Liver (tissue), 9 donors: ENCODE measurements around the gene FHIP2A. TPM values are rescaled to one million over a fixed set of nuclear protein-coding genes. Genes with fewer than 3 reads are reported as not detected.

Experiments
- DNase-seq: peaks from one replicate; pipeline ENCODE4 v3.0.0-alpha.2; 2017; ENCODE audit warnings: low spot score
- H3K27ac ChIP-seq, 2 donors: one replicate each; pipeline ENCODE4 v1.7.0; 2013; ENCODE audit warnings: inconsistent platforms in 2 of 2, low read length in 2 of 2, control low read depth in 1 of 2, low read depth in 1 of 2, mild to moderate bottlenecking in 1 of 2
- H3K27me3 ChIP-seq, 4 donors: one replicate each; pipeline versions ENCODE4 v1.6.1 to v1.7.0; 2013; ENCODE audit warnings: low read length in 3 of 4, inconsistent platforms in 1 of 4, mild to moderate bottlenecking in 1 of 4, moderate library complexity in 1 of 4; ENCODE audit not compliant: control insufficient read depth in 4 of 4, insufficient read depth in 4 of 4
- H3K36me3 ChIP-seq, 4 donors: one replicate each; pipeline versions ENCODE4 v1.6.1 to v1.7.0; 2013; ENCODE audit warnings: low read length in 3 of 4, mild to moderate bottlenecking in 3 of 4, low read depth in 1 of 4, moderate library complexity in 1 of 4; ENCODE audit not compliant: control insufficient read depth in 4 of 4, insufficient read depth in 3 of 4
- H3K4me1 ChIP-seq, 4 donors: one replicate each; pipeline versions ENCODE4 v1.6.1 to v1.7.0; 2013; ENCODE audit warnings: low read length in 3 of 4, mild to moderate bottlenecking in 3 of 4, moderate library complexity in 1 of 4; ENCODE audit not compliant: control insufficient read depth in 4 of 4, insufficient read depth in 4 of 4
- H3K4me3 ChIP-seq, 3 donors: one replicate each; pipeline versions ENCODE4 v1.6.1 to v1.7.0; 2013; ENCODE audit warnings: low read length in 3 of 3, control low read depth in 1 of 3, low read depth in 1 of 3, mild to moderate bottlenecking in 1 of 3
- H3K9ac ChIP-seq, 2 donors: one replicate each; pipeline ENCODE4 v1.7.0; 2013; ENCODE audit warnings: low read length in 2 of 2, mild to moderate bottlenecking in 2 of 2, moderate library complexity in 2 of 2, control low read depth in 1 of 2, low read depth in 1 of 2
- H3K9me3 ChIP-seq, 4 donors: one replicate each; pipeline versions ENCODE4 v1.6.1 to v1.7.0; 2013; ENCODE audit warnings: low read length in 3 of 4; ENCODE audit not compliant: control insufficient read depth in 4 of 4
- EGR1 ChIP-seq, 2 donors: IDR thresholded peaks; 2 replicates each; pipeline ENCODE4 v1.6.1; 2016 to 2018; ENCODE audit warnings: antibody characterized with exemption in 2 of 2, low read depth in 2 of 2
- FOXA2 ChIP-seq: IDR thresholded peaks from 2 replicates; pipeline ENCODE4 v1.6.1; 2016; ENCODE audit warnings: antibody characterized with exemption
- GABPA ChIP-seq, 2 donors: IDR thresholded peaks in 1 of 2; conservative IDR thresholded peaks in 1 of 2; 2 replicates each; pipeline ENCODE4 v1.6.1; 2016; ENCODE audit warnings: antibody characterized with exemption in 2 of 2, mild to moderate bottlenecking in 1 of 2, moderate library complexity in 1 of 2
- HNF4A ChIP-seq, 2 donors: conservative IDR thresholded peaks; 2 replicates each; pipeline ENCODE4 v1.6.1; 2016; ENCODE audit warnings: antibody characterized with exemption in 2 of 2, mild to moderate bottlenecking in 2 of 2
- JUND ChIP-seq, 2 donors: IDR thresholded peaks; 2 replicates each; pipeline ENCODE4 v1.6.1; 2016; ENCODE audit warnings: antibody characterized with exemption in 2 of 2
- NR2F2 ChIP-seq: IDR thresholded peaks from 2 replicates; pipeline ENCODE4 v1.6.1; 2016; ENCODE audit warnings: antibody characterized with exemption
- RAD21 ChIP-seq, 2 donors: IDR thresholded peaks; 2 replicates each; pipeline ENCODE4 v1.6.1; 2016; ENCODE audit warnings: antibody characterized with exemption in 2 of 2, mild to moderate bottlenecking in 2 of 2
- RXRA ChIP-seq, 2 donors: IDR thresholded peaks; 2 replicates each; pipeline ENCODE4 v1.6.1; 2017 to 2018; ENCODE audit warnings: antibody characterized with exemption in 2 of 2, mild to moderate bottlenecking in 1 of 2
- SP1 ChIP-seq: IDR thresholded peaks from 2 replicates; pipeline ENCODE4 v1.6.1; 2018; ENCODE audit warnings: antibody characterized with exemption, mild to moderate bottlenecking
- TAF1 ChIP-seq: conservative IDR thresholded peaks from 2 replicates; pipeline ENCODE4 v1.6.1; 2016; ENCODE audit warnings: antibody characterized with exemption, mild to moderate bottlenecking
- YY1 ChIP-seq: IDR thresholded peaks from 2 replicates; pipeline ENCODE4 v1.6.1; 2016; ENCODE audit warnings: antibody characterized with exemption, mild to moderate bottlenecking
- WGBS: extraction: QIAGEN DNeasy Blood & Tissue Kit; methylation state at CpG from one replicate; pipeline ENCODE4 v1.1.7; 2013; 5-methylcytosine and 5-hydroxymethylcytosine counted together
- polyA plus RNA-seq, 2 donors: library from polyadenylated mRNA; stranded (reverse) in 1 of 2; unstranded in 1 of 2; fragments of 200-250 nt in 1 of 2; fragments of >200 nt in 1 of 2; fragmentation: Nextera tagmentation in 1 of 2; extraction: Ambion mirVana in 1 of 2; gene quantifications; one replicate each; pipeline versions ENCODE4 v1.2.1 to v1.2.3, GENCODE V29; 2013 to 2015
- total RNA-seq, 2 donors: library from RNA; depleted of rRNA; stranded (reverse); fragments of >200 nt; gene quantifications; one replicate each; pipeline ENCODE4 v1.2.3, GENCODE V29; 2014
- TF ChIP-seq, protein P1 (sequence below): IDR thresholded peaks from 2 replicates; pipeline ENCODE4 v1.6.1; 2016; ENCODE audit warnings: antibody characterized with exemption, mild to moderate bottlenecking
- TF ChIP-seq, protein P2 (sequence below): fragments of 150-350 bp; IDR thresholded peaks from 2 replicates; pipeline ENCODE4 v1.5.1; 2017; ENCODE audit warnings: improper control_type of control experiment, low read depth, low read length; ENCODE audit not compliant: missing input control
- TF ChIP-seq, protein P3 (sequence below): IDR thresholded peaks from 2 replicates; pipeline ENCODE4 v1.6.1; 2016; ENCODE audit warnings: antibody characterized with exemption
- TF ChIP-seq, protein P4 (sequence below): IDR thresholded peaks from 2 replicates; pipeline ENCODE4 v1.6.1; 2016; ENCODE audit warnings: antibody characterized with exemption
- donor health status: healthy.
- donor health status: healthy.
- donor health status: healthy.
- donor health status: healthy.
- donor health status: healthy.

FHIP2A gene, protein sequence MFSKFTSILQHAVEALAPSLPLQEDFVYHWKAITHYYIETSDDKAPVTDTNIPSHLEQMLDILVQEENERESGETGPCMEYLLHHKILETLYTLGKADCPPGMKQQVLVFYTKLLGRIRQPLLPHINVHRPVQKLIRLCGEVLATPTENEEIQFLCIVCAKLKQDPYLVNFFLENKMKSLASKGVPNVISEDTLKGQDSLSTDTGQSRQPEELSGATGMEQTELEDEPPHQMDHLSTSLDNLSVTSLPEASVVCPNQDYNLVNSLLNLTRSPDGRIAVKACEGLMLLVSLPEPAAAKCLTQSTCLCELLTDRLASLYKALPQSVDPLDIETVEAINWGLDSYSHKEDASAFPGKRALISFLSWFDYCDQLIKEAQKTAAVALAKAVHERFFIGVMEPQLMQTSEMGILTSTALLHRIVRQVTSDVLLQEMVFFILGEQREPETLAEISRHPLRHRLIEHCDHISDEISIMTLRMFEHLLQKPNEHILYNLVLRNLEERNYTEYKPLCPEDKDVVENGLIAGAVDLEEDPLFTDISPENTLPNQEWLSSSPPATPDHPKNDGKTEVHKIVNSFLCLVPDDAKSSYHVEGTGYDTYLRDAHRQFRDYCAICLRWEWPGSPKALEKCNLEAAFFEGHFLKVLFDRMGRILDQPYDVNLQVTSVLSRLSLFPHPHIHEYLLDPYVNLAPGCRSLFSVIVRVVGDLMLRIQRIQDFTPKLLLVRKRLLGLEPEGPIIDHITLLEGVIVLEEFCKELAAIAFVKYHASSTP
- 10 to 100 TPM; 14.4 to 21.1 TPM for total RNA-seq
- polyA plus RNA-seq = 10 to 100 TPM in 1 of 2 donors, 1 to 10 TPM in 1; 8.0 to 12.2 TPM

DNA sequence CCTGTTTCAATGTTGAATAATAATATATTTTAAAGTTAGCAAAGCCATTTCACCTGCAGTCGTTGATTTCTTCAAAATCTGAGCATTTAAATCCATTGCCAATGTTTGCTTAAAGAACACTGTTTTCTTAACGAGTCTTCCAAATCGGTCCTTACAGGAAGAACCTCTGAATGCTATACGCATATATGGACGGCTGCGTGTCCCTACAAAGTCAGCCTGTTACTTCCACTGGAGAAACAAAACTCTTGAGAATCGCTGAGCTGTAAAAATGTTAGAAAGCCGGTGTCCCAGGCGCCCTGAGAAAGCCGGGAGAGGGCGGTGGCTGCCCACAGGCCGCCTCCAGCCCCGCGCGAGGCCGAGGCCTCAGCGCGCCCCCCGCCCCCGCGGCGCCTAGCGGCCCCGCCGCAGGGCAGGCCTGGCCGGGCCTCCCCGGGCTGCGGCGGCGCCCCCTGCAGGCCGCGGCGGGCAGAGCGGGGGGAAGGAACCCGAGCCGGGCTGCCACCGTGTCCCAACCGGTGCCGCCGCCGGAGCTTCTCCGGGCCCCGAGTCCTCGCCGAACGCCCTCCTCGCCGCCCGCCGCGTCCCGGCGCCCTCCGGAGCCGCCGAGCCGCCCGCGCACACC is at the start of gene FHIP2A:
FHIP2A (plus strand) TSS at position 488 of the 622 bp plus-strand sequence. CDS start 299 bp downstream, outside the sequence.
- H3K27ac ChIP-seq = peak within 1 kb of the TSS; percentile 87 to 95
- H3K27me3 ChIP-seq = no peaks in the 10 kb centered on the region
- DNase-seq = peak; percentile 89
- H3K36me3 ChIP-seq = no peaks in the 10 kb centered on the region
- peaks cover 7 to 30% (median 17%) of the 10 kb centered on the region in 4 donors for H3K4me1 ChIP-seq
- TF ChIP-seq, protein P1, sequence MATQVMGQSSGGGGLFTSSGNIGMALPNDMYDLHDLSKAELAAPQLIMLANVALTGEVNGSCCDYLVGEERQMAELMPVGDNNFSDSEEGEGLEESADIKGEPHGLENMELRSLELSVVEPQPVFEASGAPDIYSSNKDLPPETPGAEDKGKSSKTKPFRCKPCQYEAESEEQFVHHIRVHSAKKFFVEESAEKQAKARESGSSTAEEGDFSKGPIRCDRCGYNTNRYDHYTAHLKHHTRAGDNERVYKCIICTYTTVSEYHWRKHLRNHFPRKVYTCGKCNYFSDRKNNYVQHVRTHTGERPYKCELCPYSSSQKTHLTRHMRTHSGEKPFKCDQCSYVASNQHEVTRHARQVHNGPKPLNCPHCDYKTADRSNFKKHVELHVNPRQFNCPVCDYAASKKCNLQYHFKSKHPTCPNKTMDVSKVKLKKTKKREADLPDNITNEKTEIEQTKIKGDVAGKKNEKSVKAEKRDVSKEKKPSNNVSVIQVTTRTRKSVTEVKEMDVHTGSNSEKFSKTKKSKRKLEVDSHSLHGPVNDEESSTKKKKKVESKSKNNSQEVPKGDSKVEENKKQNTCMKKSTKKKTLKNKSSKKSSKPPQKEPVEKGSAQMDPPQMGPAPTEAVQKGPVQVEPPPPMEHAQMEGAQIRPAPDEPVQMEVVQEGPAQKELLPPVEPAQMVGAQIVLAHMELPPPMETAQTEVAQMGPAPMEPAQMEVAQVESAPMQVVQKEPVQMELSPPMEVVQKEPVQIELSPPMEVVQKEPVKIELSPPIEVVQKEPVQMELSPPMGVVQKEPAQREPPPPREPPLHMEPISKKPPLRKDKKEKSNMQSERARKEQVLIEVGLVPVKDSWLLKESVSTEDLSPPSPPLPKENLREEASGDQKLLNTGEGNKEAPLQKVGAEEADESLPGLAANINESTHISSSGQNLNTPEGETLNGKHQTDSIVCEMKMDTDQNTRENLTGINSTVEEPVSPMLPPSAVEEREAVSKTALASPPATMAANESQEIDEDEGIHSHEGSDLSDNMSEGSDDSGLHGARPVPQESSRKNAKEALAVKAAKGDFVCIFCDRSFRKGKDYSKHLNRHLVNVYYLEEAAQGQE = no peak
- no peak for TF ChIP-seq SP1
- no peak for TF ChIP-seq FOXA2
- TF ChIP-seq YY1 = no peak
- TF ChIP-seq, protein P2, sequence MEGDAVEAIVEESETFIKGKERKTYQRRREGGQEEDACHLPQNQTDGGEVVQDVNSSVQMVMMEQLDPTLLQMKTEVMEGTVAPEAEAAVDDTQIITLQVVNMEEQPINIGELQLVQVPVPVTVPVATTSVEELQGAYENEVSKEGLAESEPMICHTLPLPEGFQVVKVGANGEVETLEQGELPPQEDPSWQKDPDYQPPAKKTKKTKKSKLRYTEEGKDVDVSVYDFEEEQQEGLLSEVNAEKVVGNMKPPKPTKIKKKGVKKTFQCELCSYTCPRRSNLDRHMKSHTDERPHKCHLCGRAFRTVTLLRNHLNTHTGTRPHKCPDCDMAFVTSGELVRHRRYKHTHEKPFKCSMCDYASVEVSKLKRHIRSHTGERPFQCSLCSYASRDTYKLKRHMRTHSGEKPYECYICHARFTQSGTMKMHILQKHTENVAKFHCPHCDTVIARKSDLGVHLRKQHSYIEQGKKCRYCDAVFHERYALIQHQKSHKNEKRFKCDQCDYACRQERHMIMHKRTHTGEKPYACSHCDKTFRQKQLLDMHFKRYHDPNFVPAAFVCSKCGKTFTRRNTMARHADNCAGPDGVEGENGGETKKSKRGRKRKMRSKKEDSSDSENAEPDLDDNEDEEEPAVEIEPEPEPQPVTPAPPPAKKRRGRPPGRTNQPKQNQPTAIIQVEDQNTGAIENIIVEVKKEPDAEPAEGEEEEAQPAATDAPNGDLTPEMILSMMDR = peak; percentile 75
- no peak for TF ChIP-seq JUND (IDR thresholded peaks at IDR 0.05)
- TF ChIP-seq TAF1 = no peak
- no peak for TF ChIP-seq NR2F2
- TF ChIP-seq, protein P3, sequence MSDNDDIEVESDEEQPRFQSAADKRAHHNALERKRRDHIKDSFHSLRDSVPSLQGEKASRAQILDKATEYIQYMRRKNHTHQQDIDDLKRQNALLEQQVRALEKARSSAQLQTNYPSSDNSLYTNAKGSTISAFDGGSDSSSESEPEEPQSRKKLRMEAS = no peak
- no peak for TF ChIP-seq RXRA (IDR thresholded peaks at IDR 0.05)
- TF ChIP-seq GABPA (IDR thresholded peaks at IDR 0.05 in 1 of 2, conservative IDR thresholded peaks at IDR 0.05 in 1 of 2) = no peak
- TF ChIP-seq RAD21 (IDR thresholded peaks at IDR 0.05) = peak; percentile 14 to 30
- H3K9me3 ChIP-seq = no peaks in the 10 kb centered on the region
- WGBS = under 1% methylated on average over 59 of the region's 59 CpGs
- peak within 1 kb of the TSS; percentile 78 to 100 (median 84) for H3K4me3 ChIP-seq
- peak within 1 kb of the TSS; percentile 77 to 93 for H3K9ac ChIP-seq

DNA sequence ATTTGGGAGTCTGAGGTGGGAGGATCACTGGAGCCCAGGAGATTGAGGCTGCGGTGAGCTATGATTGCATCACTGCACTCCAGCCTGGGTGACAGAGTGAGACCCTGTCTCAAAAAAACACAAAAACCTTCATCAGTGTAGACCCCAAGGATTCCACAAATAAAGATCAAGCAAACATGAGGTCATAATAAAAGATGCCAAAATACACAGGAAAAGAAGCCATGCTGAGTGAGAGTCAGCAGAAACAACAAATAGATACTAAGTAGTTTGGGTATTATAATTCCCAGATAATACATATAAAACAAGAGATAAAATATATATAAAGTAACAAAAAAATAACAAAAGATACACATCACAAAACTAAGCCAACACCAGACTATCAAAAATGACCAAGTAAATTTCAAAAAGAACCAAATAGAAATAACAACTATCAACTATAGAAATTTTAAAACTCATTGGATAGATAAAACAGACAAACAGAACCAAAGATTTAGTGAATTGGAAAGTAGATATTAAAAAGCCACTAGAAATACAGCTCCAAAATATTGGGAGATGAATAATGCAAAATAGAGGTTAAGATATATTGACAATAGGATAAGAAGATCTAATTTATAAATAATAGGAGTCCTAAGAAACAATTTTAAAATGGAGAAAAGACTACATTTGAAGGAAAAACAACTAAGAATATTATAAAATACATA is 48.9 kb upstream of the FHIP2A start:
- no peaks in the 10 kb centered on the region for H3K27me3 ChIP-seq
- no peak for DNase-seq
- no peaks in the 10 kb centered on the region for H3K36me3 ChIP-seq
- TF ChIP-seq, protein P4, sequence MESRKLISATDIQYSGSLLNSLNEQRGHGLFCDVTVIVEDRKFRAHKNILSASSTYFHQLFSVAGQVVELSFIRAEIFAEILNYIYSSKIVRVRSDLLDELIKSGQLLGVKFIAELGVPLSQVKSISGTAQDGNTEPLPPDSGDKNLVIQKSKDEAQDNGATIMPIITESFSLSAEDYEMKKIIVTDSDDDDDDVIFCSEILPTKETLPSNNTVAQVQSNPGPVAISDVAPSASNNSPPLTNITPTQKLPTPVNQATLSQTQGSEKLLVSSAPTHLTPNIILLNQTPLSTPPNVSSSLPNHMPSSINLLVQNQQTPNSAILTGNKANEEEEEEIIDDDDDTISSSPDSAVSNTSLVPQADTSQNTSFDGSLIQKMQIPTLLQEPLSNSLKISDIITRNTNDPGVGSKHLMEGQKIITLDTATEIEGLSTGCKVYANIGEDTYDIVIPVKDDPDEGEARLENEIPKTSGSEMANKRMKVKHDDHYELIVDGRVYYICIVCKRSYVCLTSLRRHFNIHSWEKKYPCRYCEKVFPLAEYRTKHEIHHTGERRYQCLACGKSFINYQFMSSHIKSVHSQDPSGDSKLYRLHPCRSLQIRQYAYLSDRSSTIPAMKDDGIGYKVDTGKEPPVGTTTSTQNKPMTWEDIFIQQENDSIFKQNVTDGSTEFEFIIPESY = no peak
- TF ChIP-seq JUND (IDR thresholded peaks at IDR 0.05) = no peak
- no peak for TF ChIP-seq EGR1 (IDR thresholded peaks at IDR 0.05; ENCODE audit: low read depth in 2 of 2)
- no peak for TF ChIP-seq RAD21 (IDR thresholded peaks at IDR 0.05)
- TF ChIP-seq HNF4A (conservative IDR thresholded peaks at IDR 0.05) = no peak
- no peak for TF ChIP-seq RXRA (IDR thresholded peaks at IDR 0.05)
- TF ChIP-seq FOXA2 = no peak
- peaks cover 0 to 4% (median 2%) of the 10 kb centered on the region in 4 donors for H3K4me1 ChIP-seq
- WGBS = 98% methylated on average over 1 of the region's 1 CpG
- no peak overlapping the region for H3K4me3 ChIP-seq
- H3K9me3 ChIP-seq = no peaks in the 10 kb centered on the region
- H3K27ac ChIP-seq = no peak overlapping the region
- H3K9ac ChIP-seq = no peak overlapping the region
